HL-60 (cell line): ENCODE measurements around the gene OR7G3.

ENCODE experiments used
- CTCF ChIP-seq: IDR thresholded peaks from one replicate; pipeline ENCODE4 v1.5.1; 2011; ENCODE audit warnings: low read length, control low read depth, inconsistent platforms; ENCODE audit not compliant: insufficient read depth
- POLR2AphosphoS5 ChIP-seq: IDR thresholded peaks from 2 replicates; pipeline ENCODE4 v1.6.1; 2012; ENCODE audit warnings: low read depth

- TF ChIP-seq POLR2AphosphoS5 (no peak), CTCF (no peak)
These were observed 23.9 kb upstream of the OR7G3 start for GRCh38 chr19:9150650-9151049.
